Measurements from ENCODE around the gene REC114.

The REC114 gene

GRCh38 chr15:73608941-73609340, 166.0 kb downstream of the REC114 start:
- no peak for DNase-seq

Data from DMS79 treated with DMSO at 0.1 percent for 48 hours (cell line).